Inflammatory macrophage treated with lipopolysaccharide for 4 hours (primary cell): ENCODE data around the gene FFAR1.
"Not testable (repeated sequence)": the region's sequence is repeated elsewhere in the genome, so short reads cannot be mapped to it uniquely, and the experiment has no call there.

Source experiments
- DNase-seq: peaks from one replicate; pipeline ENCODE4 v3.0.0-alpha.2; 2020

FFAR1 gene

DNA sequence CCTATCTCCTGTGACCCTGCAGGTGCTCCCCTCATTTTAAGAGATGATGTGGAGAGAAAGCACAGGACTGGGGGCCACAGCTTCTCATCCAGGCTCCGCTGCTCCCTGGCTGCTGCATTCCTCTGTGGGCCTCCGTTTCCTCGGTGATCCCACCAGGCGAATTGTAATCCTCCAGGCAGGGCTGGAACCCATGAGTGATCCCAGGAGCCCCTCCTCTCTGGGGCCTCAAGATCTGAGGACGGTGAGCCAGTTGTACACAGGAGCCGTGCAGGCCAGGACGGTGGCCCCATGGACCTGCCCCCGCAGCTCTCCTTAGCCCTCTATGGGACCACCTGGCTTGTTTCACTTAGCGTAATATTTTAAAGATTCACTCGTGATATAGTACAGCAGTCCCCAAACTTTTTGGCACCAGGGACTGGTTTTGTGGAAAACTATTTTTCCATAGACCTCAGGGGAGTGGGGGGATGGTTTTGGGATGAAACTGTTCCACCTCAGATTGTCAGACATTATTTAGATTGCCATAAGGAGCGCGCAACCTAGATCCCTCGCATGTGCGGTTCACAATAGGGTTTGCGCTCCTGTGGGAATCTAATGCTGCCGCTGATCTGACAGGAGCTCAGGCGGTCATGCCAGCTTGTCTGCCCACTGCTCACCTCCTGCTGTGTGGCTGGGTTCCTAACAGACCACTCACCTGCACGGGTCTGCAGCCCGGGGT, 16.2 kb downstream of the FFAR1 start:
- DNase-seq = no peak

DNA sequence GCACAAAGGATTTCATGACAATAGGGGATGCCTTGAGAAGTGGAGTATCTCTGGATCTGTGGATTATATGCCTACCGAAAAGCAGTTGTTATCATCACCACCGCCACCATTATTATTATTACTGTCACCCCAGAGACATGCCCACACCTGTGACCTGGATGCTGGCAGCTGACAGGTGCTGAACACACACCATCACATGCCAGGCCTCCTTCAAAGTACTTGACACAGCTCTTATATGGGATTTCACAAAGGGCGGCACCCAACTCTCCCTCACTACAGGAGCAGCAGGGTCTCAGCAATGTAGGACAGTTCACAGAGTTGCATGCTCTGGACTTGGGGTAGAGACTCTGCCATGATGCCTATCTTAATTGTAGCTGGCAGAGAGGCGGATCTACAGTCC, 17.6 kb downstream of the FFAR1 start:
- no peak for DNase-seq

DNA sequence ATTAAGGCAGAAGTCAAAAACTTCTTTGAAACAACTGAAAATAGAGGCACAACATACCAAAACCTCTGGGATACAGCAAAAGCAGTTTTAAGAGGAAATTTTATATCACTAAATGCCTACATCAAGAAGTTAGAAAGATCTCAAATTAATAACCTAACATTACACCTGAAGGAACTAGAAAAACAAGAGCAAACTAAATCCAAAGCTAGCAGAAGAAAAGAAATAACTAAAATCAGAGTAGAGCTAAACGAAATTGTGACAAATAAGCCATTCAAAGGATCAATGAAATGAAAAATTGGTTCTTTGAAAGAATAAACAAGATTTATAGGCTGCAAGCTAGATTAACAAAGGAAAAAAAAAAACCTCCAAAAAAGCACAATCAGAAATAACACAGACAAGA, 20.7 kb downstream of the FFAR1 start:
- no peak for DNase-seq

DNA sequence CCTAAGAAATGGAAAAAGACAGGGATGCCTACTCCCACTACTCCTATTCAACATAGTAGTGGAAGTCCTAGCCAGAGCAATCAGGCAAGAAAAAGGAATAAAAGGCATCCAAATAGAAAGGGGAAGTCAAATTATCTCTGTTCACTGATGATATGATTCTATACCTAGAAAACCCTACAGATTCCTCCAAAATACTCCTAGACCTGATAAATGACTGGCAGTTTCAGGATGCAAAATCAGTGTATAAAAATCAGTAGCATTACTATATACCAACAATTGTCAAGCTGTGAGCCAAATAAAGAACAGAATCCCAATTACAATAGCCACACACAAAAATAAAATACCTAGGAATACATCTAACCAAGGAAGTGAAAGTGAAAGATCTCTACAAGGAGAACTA, 21.8 kb downstream of the FFAR1 start:
- no peak for DNase-seq

DNA sequence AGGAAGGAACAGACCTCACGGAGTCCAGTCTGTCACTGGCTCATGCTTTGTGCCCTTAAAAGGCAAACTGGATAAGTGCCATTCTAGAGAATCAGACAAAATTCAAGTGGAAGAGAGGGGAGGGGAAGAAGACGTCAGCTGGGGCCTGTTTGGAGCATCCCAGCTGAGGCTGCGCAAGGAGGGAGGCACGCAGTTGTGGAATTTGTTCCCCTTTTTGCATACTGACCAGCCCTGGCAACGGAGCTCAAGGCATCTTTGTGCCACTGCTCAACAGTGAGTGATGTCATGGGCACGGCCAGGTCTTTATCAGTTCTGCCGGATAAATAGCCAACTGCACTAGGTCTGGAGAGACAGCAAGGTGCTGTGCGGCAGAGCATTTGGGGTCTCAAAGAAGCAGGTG, 23.0 kb downstream of the FFAR1 start, which contains the start of gene GPR42:
GPR42 (plus strand) TSS at position 347 of the 400 bp plus-strand sequence. CDS start 292 bp downstream, outside the sequence.
- no peak for DNase-seq

DNA sequence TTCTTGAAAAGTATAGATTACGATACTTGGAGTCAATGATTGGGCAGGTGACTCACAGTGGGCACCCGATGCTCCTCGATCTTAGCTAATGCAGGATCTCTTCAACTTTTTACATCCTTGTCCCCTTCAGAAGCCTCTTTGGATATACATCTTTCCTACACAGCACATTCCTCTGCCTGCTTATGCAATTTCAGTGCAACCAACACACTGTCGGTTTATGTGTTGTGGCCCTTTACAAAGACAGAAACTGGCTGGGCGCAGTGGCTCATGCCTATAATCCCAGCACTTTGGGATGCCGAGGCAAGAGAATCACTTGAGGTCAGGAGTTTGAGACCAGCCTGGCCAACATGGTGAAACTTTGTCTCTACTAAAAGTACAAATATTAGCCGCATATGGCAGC, 25.8 kb downstream of the FFAR1 start:
- no peak for DNase-seq

DNA sequence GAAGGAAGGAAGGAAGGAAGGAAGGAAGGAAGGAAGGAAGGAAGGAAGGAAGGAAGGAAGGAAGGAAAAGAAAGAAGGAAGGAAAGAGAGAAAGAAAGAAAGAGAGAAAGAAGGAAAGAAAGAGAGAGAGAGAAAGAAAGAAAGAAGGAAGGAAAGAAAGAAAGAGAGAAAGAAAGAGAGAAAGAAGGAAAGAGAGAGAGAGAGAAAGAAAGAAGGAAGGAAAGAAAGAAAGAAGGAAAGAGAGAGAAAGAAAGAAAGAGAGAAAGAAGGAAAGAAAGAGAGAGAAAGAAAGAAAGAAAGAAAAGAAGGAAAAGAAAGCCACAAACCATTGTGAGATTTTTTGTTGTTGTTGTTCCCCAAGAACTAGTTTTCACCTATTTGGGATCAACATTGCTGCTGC, 26.3 kb downstream of the FFAR1 start:
- not testable (repeated sequence) for DNase-seq

DNA sequence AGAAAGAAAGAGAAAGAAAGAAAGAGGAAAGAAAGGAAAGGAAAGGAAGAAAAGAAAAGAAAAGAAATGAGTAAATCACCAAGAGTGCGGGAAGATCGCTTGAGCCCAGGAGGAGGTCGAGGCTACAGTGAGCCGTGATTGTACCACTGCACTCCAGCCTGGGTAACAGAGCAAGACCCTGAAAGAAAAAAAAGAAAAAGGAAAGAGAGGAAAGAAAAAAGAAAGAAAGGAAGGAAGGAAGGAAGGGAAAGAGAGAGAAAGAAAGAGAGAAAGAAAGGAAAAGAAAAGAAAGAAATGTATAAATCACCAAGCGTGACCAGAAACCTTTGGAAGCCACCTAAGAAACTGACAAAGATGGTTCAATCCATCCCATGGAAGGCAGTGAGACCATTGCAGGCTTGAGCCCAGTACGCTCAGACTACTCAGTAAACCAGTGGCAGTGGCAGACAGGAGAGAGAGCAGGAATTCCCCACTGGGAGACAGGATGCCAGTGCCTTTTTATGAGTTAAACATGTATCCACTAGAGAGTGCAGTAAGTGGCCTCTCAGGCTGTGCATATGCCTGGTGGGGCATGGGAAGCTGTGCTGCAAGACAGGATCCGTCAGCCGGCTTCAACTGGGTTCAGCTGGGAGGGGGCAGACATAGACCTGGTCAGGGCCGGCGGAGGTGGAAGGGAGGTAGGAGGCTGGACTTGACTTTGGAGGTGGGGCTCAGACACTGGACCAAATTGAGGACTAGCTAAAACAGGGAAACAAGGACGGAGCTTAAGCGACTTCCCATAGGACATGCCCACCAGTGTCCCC, 28.0 kb downstream of the FFAR1 start:
- no peak for DNase-seq

DNA sequence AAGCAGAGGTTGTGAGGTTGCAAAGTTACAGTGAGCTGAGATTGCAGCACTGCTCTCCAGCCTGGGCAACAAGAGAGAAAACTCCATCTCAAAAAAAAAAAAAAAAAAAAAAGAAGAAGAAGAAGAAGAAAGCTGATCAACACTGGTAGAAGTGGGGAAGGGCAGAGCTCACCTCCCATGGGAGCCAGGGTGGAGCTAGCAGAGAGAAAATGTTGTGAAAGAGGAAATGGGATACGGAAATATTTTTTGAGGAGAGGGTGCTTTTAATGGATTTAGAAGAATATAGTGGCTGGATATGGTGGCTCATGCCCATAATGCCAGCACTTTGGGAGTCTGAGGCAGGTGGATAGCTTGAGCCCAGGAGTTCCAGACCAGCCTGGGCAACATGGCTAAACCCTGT, 30.0 kb downstream of the FFAR1 start:
- no peak for DNase-seq

DNA sequence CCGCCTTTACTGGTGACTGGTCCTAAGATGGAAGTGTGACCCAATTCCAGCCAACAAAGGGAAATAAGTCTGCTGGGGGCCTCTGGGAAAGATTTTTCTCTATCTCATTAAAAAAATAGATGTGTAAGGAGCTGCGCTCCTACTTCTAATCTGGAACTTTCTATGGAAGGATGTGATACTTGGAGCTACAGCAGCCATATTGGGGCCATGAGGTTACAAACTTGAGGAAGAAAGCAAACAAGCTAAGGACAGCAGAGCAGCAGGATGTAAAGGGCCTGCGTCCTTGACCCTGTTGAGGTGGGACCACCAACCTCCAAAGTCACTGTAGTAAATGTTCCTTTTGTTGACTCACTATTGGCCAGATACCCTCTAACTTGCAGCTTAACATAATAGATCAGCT, 30.7 kb downstream of the FFAR1 start:
- DNase-seq = no peak

DNA sequence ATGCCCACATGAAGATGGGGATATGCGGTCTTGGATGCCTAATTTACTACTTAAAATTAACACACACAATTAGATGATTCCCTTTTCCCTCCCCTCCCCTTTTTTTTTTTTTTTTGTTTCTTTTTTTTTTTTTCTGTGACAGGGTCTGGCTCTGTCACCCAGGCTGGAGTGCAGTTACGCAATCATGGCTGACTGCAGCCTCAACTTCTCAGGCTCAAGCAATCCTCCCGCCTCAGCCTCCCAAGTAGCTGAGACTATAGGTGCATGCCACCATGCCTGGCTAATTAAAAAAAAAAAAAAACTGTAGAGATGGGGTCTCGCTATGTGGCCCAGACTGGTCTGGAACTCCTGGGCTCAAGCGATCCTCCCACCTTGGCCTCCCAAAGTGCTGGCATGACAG, 31.8 kb downstream of the FFAR1 start:
- DNase-seq = not testable (repeated sequence)

DNA sequence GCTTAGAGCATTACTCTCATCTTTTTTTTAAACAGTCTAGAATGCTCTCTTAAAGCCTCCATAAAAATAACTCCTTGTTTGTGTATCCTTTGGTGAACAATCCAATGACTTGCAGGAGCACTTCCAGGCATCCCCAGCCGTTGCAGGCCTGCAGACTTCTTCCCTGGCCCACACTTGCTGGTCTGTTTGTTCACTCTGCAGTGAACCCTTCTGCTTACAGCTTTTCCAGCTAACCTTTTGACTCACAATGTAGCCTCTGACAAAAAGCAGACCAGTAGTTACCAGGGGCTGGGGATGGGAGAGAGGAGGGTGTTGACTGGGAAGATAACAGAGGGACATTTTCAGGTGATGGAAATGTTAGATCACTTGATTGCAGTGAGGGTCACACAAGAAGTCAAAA, 32.3 kb downstream of the FFAR1 start:
- DNase-seq = no peak

DNA sequence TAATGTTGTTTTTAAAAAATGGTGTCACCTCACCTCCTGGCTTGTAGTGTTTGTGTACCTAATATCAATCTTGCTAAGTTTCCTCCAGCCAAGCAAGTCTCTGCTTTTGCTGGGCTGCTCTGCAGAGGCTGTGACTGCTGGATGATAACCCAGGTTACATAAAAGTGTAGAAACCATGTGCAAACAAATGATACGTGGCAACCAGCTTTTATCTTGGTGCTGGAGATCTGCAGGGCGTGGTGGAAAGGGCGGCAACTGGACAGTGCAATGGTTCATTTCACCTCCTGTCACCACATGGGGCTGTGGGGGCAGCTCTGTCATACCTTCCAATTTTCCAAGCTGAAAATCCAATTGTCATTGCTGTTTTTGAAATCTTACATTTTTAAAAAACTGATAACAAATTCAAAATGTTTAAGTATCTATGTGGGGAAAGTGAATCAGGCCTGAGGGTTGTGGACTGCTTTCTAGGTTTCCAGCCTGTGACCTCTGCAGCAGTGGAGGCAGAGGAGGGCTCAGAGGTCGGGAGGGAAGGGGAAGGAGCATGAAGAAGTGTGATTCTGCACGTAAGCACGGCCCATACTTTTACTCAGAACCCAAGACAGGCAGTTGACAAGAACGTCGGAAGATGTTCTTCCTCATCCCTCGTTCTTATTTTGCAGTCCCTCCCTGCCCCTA, 32.9 kb downstream of the FFAR1 start:
- no peak for DNase-seq

DNA sequence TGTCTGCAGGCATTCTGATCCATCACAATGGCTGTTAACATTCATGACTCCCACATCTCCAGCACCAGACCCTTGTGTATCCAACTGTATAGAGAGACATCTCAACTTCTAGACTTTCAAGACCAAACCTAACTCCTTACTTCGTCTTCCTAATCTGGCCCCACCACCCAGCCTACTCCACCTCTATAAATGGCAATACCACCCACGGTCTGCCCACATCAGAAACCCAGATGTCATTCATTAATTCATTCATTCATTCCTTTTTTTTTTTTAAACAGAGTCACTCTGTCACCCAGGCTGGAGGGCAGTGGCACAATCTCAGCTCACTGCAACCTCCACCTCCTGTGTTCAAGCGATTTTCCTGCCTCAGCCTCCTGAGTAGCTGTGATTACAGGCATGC, 33.6 kb downstream of the FFAR1 start:
- DNase-seq = no peak

DNA sequence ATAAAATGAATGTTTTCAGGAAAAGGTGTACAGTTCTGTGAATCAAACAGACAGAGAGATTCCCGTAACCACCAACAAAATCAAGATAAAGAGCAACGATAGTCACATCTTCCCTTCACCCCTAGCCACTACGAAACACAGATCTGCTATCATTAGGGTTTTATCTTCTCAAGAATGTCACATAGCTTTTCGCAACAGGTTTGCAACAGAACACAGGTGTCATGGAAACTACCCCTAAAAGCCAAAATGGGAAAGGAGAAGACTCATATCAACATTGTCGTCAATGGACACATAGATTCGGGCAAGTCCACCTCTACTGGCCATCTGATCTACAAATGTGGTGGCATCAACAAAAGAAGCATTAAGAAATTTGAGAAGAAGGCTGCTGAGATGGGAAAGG, 34.2 kb downstream of the FFAR1 start:
- no peak for DNase-seq

DNA sequence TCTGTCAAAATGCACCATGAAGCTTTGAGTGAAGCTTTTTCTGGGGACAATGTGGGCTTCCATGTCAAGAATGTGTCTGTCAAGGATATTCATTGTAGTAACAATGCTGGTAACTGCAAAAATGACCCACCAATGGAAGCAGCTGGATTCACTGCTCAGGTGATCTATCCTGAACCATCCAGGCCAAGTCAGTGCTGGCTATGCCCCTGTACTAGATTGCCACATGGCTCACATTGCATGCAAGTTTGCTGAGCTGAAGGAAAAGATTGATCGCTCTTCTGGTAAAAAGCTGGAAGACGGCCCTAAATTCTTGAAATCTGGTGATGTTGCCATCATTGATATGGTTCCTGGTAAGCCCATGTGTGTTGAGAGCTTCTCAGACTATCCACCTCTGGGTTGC, 35.8 kb downstream of the FFAR1 start:
- no peak for DNase-seq

DNA sequence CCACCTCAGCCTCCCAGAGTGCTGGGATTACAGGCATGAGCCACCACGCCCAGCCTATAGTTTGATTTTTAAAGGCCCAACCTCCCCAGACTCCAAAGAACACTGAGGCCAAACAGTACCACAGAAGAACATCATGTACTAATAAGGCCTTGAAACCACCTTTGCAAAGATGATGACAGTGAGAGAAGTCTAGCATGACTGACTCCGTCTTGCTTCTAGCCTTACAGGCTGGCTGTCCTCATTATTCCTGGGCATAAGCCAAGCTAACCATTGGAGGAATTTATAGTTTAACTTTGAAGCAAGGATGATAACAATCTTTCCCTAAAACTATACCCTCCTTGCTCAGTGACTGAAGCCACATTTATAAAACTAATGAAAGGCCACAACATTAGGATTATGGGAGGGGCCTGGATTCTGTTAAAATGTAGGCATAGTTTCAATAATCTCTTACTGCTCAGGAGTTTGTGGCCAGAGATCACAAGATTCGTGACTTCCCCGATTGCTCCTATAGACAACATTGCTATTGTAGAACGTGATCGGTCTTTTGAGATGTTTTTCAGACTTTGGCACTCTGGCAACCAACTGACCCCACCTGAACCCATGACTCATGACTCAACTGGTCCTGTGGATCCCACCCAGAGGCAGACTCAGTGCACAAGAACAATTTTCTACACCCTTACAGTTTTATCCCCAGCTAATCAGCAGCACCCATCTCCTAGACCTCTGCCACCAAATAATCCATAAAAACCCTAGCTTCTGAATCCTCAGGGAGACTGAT, 40.8 kb downstream of the FFAR1 start:
- no peak for DNase-seq

DNA sequence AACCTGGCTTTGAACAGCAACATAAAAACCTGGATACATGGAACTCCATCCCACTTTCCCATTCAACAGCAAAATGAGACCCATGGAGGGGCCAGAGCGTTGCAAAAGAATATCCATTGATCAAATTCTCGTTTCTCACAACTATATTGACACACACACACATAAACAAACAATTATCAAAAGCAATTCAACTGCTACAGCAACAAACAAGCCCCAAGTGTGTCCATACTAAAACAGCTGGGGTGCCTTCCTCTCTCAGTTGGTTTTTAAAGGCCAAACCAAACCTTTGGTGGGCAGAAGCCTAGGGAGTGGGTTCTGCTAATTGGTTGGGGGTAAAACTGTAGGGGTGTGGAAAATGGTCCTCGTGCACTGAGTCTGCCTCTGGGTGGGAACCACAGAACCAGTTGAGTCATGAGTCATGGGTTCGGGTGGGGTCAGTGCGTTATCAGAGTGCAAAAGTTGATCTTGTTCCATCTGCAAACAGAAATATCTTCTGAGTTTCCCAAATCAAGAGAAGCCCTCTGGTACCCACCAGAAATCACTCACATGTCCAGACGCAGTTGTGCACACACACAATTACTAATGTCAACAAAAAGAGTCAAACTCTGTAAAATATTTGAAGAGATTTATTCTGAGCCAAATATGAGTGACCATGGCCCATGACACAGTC, 41.6 kb downstream of the FFAR1 start:
- DNase-seq = no peak

DNA sequence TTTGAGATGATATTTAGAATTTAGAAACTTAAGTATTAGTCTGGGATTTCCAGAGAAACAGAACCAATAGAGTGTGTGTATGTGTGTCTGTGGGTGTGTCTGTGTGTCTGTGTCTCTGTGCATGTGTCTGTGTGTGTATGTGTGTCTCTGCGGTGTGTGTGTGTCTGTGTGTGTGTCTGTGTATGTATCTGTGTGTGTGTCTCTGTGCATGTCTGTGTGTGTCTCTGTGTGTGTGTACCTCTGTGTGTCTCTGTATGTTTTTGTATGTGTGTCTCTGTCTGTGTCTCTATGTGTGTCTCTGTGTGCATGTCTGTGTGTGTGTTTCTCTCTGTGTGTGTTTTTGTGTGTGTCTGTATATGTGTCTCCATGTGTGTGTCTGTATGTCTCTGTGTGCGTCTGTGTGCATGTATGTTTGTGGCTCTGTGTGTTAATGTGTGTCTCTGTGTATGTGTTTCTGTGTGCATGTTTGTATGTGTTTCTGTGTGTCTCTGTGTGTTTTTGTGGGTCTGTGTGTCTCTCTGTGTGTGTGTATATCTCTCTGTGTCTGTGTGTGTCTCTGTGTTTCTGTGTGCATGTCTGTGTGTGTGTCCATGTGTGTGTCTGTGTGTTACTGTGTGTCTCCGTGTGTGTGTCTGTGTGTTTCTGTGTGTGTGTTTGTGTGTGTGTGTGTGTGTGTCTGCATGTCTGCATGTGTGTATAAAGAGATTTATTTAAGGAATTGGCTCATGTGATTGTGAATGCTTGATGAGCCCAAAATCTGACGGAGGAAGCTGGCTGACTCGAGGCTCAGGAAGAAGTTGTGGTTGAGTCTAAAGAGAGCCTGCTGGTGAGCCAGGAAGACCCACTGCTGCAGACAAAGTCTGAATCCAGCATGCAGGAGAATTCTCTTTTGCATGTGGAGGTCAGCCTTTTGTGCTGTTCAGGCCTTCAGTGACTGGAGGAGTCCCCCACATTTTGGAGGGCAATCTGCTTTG, 45.3 kb downstream of the FFAR1 start:
- DNase-seq = no peak

DNA sequence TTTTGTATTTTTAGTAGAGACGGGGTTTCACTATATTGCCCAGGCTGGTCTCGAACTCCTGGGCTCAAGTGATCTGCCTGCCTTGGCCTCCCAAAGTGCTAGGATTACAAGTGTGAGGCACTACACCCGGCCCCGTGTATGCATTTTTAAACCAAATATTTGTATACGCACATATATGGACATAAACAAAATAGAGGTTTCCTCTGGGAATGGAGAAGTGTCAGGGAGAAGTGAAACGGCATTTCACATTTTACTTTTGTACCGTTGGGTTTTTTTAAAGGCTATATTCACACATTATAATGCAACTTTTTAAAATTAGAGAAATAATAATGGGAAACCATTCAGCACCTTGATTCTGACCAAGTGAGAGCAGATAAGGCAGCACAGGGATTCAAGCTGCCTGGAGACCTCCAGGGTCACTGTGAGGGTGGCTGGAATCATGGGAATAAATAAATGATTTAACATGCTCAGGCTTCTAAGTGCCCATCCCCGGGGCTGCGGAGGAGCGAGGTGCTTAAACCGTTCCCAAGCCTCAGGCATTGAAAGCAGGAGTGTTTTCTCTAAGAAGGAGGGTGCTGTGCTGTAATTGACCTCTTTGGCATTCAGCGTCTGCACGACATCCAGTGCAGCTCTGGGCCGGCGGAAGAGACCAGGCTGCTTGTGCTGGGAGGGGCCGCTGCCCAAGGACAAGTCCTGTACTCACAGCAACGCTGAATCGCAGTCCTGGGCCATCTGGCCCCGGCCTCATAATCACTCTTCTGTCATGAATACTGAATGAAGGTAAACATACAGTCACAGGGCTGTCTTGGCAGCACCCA, 47.9 kb downstream of the FFAR1 start:
- DNase-seq = peak; percentile 36
